ENCODE data around the gene EFCAB14.
"Not testable (repeated sequence)": the region's sequence is repeated elsewhere in the genome, so short reads cannot be mapped to it uniquely, and the experiment has no call there.

The EFCAB14 gene

DNA sequence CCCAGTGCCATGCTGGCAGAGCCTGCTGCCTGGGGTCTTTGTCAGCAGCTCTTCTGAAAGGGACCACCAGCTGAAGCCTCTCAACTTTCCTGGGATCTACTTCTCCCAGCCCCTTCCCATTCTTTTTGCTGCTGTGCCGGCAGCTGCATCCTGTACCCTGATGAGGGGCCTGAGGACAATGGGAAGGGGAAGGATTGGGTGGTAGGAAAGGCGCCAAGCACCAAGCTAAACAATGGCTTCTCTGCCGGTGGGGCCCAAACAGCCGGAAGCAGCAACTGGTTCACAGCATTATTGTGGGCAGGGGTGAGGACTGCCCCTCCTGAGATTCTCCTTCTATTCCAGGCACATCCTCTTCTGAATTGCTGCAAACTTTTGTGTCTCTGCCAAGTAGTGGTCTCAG, 5.0 kb upstream of the EFCAB14 start:
- DNase-seq, result no peak

DNA sequence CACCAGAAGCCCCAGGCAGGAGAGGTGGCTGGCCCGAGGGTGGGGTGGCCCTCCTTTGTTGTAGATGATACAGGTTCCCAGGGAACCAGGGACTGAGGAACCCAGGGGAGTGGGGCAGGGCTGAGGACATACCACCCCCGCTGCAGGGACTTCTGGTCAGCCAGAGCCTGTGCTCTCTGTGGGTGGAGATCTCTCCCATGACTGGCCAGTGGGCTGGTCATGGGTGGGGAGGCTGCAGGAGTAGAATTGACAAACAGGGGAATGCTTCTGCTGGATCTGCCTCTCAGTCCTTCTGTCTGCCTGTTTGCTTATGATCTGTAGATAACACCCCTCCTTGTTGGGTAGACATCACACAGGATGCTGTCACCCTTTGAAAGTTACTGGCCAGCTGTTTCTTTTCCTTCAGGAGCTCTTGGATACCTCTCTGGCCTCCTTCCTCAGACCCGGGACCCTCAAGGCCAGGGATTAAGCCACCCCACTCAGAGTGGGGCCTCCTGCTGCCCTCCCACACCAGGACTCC, 2.8 kb upstream of the EFCAB14 start:
- DNase-seq, result no peak

DNA sequence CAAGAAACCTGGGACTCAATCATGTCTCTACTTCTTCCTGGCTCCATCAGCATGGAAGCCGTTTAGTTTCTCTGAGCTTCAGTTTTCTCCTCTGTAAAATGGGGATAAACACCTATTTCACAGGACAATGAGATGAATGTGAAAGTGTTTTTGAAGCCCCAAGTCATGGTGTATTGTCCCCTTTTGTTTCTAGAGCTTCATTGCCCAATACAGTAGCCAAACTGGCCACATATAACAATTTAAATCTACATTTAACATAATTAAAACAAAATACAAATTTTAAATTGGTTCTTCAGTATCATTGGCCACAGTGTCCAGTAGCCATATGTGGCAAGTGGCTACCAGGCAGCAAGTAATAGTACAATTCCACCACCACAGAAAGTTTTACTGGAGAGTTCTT, 2.3 kb upstream of the EFCAB14 start:
- no peak for DNase-seq

DNA sequence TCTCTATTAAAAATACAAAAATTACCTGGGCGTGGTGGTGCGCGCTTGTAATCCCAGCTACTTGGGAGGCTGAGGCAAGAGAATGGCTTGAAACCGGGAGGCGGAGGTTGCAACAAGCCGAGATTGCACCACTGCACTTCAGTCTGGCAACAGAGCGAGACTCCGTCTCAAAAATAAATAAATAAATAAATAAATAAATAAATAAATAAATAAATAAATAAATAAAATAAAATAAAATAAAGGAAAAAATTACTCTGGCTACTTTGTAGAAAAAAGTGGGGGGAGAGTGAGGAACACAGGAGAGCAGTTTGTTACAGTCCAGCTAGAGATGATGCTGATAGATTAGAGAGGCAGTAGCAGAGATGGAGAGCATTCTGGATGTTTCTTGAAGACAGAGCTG, 1.4 kb upstream of the EFCAB14 start:
- not testable (repeated sequence) for DNase-seq

DNA sequence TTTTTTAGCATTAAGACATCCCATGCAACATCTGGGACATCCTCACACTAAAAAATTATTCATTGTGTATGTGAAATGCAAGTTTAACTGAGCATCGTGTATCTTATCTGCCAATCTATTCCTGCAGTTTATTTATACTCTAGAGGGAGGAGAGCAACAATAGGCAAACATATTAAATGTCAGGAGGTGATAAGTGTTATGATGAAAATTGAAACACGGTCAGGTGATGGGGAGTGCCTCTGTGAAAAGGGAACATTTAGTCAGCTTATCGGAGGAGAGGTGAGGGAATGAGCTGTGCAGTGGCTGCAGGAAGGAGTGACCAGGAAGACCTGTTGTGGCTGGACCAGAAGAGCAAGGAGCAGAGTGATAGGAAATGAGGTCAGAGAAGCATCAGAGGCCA, 775 bp upstream of the EFCAB14 start:
- DNase-seq, result no peak

DNA sequence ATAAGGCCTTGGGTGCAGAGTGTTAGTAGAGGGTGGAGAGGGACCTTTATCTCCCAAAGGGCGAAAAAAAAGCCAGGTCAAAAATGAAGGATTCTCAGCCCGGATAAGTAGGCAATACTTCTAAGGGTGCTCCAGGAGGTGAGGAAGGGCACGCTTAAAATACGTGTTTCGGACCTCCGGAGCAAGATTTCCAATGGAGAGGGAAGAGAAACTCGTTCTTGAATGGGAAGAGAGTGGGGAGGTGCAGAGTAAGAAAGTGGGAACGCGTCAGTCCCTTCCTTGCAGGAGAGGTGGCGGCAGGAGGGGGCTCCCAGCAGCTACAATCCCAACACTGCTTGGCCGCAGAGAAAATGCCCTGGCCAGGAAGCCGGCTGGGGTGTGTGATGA, 581 bp downstream of the EFCAB14 start:
- no peak for DNase-seq

DNA sequence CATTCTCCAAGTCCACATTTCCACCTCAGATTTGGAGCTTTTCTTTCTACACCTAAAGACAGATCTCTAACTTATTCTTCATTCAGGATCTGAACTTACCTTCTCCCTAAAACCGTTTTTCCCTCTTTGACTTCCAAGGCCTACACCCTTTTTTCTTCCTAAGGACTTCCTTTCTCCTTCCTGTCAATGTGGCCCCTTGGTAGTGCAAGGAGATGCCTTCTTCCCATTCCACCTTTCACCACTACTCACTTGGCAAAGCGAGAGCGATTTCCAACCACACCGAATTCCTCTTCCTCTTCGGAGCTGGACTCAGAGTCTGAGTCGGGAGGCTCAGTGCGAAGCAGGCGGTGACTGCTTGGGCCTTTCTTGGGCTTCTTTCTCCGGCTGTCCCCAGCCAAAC, 1.3 kb downstream of the EFCAB14 start:
- no peak for DNase-seq

DNA sequence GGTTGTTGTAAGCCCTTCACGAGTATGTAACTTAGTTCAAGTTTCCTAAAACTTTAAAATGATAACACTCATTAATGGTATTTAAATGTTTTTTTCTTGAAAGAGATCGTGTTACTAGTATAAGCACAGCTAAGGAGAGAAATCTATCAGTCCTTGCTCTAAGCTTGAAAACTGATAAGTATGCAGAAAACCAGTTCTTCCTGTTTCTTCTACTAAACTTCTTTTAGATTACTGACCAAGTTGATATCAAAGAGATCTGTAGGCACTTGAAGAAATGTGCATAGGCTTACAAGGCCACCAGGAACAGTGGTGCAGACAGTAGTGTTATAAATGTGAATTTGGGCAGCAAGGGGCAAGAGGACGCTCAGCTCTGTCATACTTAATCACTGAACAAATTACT, 3.9 kb downstream of the EFCAB14 start:
- DNase-seq, result no peak

DNA sequence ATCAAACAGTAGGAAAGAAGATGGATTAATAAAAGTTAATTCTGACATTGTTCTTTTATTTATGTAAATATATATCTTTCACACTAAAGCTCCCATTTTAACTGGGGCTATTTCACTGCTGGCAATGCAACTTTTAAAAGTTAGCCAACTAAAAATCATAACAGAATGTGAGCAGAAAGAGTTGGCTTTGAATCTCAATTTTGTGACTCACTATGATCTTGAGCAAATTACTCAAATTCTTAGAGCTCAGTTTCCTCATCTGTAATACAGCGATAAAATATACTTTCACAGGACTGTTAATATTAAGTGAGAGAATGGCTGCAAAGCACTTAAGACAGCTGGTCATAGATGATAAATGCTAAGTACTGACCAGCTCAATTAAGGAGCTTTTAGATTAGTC, 10.8 kb downstream of the EFCAB14 start:
- DNase-seq, result no peak

DNA sequence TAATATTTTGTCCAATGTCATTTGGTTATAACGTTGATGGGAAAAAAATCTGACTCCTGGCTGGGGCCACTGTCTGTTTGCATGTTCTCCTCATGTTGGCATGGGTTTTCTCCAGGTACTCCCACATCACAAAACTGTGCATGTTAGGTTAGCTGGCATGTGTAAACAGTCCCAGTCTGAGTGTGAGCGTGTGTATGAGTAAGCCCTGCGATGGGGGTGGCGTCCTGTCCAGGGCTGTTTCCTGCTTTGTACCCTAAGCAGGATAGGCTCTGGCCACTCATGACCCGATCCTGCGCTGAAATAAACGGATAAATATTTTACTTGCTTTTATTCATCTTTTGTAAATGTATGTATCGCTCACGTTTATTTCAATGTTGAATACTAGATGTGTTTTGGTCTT, 13.5 kb downstream of the EFCAB14 start:
- no peak for DNase-seq

DNA sequence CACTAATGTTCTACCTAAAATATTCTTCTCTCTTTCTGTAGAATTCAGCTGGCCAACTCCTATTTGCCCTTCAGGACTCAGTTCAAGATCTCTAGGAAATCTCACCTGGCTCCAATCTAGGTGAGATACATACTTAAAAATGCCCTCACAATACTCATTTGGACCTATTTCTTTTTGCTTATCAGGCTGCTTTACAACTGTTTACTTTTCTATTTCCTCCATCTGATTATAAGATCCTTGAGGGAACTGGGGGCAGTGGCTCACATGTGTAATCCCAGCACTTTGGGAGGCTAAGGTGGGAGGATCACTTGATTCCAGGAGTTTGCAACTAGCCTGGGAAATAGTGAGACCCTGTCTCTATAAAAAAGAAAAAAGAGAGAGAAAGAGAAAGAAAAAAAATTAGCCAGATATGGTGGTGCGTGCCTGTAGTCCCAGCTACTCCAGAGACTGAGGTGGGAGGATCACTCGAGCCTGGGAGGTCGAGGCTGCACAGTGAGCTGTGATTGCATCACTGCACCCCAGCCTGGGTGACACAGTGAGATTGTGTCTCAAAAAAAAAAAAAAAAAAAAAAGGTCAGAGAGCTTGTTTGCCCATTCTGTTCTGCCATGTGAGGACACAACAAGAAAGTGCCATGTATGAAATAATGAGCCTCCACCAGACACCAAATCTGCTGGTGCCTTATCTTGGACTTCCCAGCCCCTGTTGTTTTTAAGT, 14.8 kb downstream of the EFCAB14 start:
- no peak for DNase-seq

DNA sequence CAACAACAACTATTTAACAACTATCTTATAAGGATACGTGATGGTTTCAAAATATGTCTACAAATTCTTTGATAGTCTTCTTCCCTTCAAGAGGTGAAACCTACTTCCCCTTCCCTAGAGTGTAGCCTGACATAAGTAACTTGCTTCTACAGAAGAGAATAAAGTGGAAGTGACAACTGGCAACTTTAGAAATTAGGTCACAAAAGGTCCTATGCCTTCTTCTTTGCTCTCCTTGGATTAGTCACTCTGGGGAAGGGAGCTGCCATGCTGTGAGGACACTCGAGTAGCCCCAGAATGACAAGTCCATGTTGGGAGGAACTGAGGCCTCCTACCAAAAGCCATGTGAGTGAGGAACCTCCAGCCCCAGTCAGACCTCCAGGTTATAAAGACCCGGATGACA, 19.2 kb downstream of the EFCAB14 start:
- DNase-seq, result no peak

DNA sequence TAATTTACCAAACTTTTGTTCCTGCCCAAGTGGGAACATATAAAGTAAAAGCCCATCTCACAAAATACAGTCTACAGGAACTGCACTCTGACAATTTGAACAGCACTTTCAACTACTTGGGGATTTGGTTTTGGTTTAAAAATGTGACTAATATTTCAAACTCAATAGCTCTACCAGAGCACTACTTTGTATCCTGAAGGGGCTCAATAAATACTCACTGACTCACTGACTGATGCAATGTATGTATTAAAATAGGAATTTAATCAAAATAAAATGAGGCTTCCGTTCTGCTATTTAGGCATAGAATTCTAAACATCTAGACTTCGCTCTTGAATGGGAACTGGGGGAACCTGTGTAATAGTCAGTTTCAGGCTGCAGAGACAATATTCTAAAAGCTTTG, 21.9 kb downstream of the EFCAB14 start:
- peak; percentile 34 for DNase-seq

DNA sequence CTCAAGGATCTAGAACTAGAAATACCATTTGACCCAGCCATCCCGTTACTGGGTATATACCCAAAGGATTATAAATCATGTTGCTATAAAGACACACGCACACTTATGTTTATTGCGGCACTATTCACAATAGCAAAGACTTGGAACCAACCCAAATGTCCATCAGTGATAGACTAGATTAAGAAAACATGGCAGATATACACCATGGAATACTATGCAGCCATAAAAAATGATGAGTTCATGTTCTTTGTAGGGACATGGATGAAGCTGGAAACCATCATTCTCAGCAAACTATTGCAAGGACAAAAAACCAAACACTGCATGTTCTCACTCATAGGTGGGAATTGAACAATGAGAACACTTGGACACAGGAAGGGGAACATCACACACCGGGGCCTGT, 24.2 kb downstream of the EFCAB14 start:
- not testable (repeated sequence) for DNase-seq

DNA sequence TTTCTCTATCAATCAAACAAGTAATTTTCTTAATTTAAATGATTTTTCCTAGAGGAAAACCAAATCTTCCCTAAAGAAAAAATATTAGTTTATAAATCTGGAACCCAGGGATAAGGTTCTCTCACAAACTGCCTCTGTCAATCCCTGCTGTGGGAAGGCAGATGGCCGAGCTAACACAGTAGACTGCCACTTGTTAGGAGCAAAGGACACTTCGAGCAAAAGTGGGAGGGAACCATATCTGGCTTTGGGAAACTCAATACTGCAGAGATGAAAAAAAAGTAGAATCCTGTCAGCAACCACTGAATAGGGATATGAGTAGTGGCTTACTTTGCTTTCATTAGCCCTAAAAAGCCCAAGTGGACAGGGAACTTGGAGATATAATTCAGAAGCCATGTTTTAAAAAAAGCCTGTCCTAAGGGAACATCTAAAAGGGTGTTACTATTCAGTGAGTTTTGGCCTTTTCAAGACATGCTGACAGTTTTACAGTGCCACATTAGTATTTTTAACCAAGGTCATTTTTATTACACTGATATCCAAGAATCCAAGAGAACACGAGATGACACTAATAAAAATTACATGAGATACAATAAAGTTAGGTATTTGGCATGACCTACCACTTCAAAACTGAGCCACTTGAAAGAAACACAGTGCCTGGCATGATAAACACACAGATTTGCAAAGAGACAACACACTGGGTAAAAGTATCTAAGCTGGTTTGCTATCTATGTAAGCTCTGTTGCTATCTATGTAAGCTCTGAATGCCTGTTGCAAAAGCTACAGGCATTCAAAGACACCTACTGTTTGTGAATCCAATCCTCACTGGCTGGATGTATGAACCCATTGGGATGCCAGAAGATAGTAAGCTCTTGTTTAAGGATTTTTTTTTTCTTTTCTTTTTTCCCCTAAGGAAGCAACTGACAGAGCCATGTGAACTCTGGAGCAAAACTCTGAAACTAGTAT, 25.8 kb downstream of the EFCAB14 start:
- no peak for DNase-seq

DNA sequence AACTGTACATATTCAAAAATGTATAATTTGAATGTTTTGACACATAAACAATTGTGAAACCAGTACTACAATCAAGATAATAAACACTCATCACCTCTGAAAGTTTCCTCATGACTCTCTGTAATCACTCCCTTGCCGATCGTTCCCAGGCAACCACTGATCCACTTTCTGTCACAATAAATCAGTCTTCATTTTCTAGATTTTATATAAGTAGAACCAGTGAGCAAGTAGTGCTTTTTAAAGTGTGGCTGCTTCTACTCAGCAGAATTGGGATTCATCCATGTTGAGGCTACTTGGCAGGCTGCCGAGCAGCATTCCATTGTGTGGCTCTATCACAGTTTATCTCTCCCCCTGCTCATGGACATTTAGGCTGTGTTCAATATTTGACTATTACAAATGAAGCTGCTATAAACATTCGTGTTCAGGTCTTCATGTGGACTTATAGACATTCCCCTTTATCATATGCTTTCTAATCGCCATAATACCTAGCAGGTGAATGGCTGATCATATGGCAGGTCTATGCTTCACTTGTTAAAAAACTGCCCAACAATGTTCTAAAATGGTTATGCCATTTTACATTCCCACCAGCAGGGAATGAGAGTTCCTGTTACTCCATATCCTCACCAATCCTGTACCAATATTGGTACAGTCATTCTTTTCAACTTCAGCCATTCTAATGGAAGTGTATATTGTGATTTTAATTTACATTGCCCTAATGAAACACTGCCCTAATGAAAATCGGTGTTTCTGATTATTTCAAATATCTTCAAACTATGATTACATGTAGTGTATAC, 26.7 kb downstream of the EFCAB14 start:
- DNase-seq, result peak; percentile 41

DNA sequence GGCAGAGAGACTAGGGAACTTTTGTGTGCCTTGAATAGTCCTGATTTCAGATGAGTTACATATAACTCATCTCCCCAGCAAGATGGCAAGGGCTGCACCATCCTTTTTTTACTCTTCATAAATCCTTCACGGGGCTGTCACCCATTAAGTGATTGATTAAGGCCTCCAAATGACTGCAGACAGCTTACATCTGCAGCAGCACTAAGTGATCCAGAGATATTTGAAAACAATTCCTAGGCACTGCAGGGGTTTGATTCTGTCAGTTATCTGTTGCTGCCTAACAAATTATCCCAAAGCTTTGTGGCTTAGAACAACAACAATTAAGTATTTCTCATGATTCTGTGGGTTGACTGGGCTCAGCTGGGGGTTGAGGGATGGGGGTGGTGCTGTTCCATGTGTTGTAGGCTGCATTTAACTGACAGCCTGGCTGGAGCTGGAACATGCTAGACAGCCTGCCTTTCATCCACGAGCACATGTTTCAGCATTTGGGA, 27.9 kb downstream of the EFCAB14 start:
- peak; percentile 35 for DNase-seq

DNA sequence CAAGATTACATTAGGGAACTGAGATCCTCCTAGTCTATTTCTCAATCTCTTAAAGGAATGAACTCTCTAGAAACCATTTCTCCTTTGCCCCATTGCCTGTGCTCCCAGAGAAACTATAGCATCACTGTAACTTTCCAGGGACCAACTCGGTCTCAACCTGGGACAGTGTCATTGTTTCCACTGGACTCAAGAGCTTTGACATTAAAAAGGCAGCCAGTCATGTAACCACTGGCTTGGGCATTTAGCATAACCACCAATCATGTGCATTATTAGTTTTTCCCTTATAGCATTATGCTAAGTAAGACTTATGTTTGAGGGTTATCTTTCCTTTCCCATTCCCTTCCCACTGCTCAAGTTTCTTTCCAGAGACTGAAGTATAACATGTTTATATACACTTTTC, 29.0 kb downstream of the EFCAB14 start:
- no peak for DNase-seq

DNA sequence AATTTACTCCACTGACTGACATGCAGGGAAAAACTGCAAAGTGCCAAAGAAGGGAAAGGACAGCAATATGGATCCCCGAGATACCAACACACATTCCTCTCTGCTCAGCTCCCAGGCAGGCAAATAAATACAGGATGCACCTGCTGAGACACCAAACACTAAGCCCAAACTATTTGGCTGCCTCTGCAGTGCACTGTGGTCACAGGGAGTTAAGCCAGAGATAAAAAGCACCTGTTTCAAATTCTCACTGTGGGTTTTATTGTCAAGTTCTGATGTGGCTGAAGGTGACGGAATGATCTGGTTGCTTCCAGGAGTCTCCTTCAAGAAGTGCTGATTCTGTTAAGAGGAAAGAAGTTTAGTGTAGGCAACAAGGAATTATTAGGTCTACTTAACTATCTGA, 29.6 kb downstream of the EFCAB14 start:
- no peak for DNase-seq

DNA sequence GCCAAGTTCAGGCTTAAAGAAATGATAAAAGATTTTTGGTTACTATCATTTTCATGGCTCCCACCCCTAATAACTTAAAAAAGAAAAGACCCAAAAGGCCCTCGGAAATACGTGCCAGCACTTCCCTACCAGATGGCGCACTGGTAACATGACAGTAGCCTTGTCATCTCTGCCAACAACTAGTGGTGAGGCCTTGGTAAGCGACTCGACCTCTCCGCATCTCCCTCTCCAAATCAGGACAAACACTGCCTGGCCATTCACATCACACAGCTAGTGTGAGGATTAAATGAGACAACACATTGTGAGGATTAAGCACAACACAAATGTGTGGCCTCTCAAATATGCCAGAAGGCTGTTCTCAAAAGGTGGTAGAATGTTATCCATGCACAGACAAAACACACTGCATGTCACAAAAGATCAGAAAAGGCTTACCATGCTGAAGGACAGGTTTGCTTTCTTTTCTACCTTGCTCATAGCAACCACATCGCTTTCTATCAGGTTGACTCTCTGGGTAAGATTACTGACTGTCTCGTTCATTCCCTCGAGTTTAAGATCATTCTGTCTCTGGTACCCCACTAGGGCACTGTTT, 30.9 kb downstream of the EFCAB14 start:
- no peak for DNase-seq

DNA sequence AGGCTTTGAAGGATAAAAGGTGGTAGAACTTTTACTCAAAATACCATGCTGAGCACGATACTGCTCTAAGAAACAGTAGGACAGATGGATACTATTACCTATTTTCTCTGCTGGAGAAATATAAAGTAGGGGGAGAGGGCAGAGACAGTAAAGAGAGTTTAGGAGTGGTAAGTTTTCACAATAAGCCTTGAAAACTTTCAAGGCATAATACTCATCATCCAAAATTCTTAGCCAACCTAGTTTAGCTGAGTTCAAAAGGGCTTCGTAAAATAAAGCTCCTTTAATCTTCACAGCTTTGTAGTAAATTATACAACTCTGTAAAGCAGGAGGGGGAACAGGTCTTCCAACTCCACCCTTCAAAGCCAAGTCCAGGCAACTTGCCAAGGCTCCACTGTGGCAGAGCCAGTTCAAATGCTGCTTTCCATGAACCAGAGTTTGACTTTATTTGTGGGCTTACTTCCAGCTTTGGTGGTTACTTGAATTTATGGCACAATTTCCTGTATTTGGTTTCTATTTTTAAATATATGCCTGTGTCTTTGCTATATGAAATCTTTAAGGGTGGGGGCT, 31.7 kb downstream of the EFCAB14 start:
- peak; percentile 54 for DNase-seq

DNA sequence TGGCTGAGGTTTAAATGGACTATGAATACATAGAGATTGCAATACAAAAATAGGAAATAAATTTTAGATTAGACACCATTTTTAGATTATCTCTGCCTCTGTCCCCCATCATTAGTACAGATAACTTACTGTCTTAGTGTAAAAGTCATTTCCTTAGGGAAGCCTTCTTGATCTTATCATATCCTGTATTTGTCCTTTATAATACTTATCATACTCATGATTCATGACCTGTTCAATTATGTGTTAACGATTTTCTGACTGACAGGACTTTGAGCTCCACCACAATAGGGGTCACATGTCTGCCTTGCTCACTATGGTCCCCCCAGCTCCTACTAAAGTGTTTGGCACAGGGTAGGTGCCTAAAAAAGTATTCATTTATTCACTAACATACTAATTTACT, 32.7 kb downstream of the EFCAB14 start:
- DNase-seq, result no peak

Data from fibroblast of skin of scalp (primary cell).